H9 (cell line): ENCODE results near the gene NLGN4X. TPM values are rescaled to one million over a fixed set of nuclear protein-coding genes. Genes with fewer than 3 reads are reported as not detected.

Source experiments
- DNase-seq: peaks from one replicate; pipeline ENCODE4 v3.0.0-alpha.2; 2017
- H2AFZ ChIP-seq: one replicate; pipeline ENCODE4 v1.6.1; 2013; ENCODE audit warnings: mild to moderate bottlenecking, low read length, control low read depth, moderate library complexity
- H2AK5ac ChIP-seq: 2 replicates; pipeline ENCODE4 v1.6.1; 2013; ENCODE audit warnings: low read length, control low read depth, mixed read lengths; ENCODE audit not compliant: insufficient read length
- H2BK120ac ChIP-seq: one replicate; pipeline ENCODE4 v1.6.1; 2013; ENCODE audit warnings: low read depth, mild to moderate bottlenecking, low read length, control low read depth, inconsistent platforms; ENCODE audit not compliant: poor library complexity, severe bottlenecking
- H2BK12ac ChIP-seq: 2 replicates; pipeline ENCODE4 v1.6.1; 2013; ENCODE audit warnings: low read length, control low read depth, mixed read lengths, low read depth; ENCODE audit not compliant: insufficient read length
- H2BK15ac ChIP-seq: 2 replicates; pipeline ENCODE4 v1.6.1; 2013; ENCODE audit warnings: low read depth, low read length, control low read depth
- H2BK20ac ChIP-seq: one replicate; pipeline ENCODE4 v1.6.1; 2013; ENCODE audit warnings: low read depth, mild to moderate bottlenecking, low read length, control low read depth, inconsistent platforms; ENCODE audit not compliant: poor library complexity, severe bottlenecking
- H2BK5ac ChIP-seq: 2 replicates; pipeline ENCODE4 v1.6.1; 2013; ENCODE audit warnings: low read length, control low read depth, mixed read lengths; ENCODE audit not compliant: insufficient read length
- H3K14ac ChIP-seq: 2 replicates; pipeline ENCODE4 v1.6.1; 2013; ENCODE audit warnings: low read length, control low read depth; ENCODE audit not compliant: insufficient read depth
- H3K18ac ChIP-seq: 2 replicates; pipeline ENCODE4 v1.6.1; 2013; ENCODE audit warnings: low read depth, mild to moderate bottlenecking, mixed read lengths, low read length, control low read depth; ENCODE audit not compliant: insufficient read length
- H3K23ac ChIP-seq: 2 replicates; pipeline ENCODE4 v1.6.1; 2013; ENCODE audit warnings: low read length, control low read depth, mixed read lengths, low read depth; ENCODE audit not compliant: insufficient read length
- H3K23me2 ChIP-seq: 2 replicates; pipeline ENCODE4 v1.6.1; 2013; ENCODE audit warnings: low read depth, mild to moderate bottlenecking, mixed read lengths, low read length, control low read depth; ENCODE audit not compliant: insufficient read length, poor library complexity, severe bottlenecking
- H3K27ac ChIP-seq: 2 replicates; pipeline ENCODE4 v1.5.1; 2013; ENCODE audit warnings: low read length, control low read depth, mixed read lengths, low read depth; ENCODE audit not compliant: insufficient read length
- H3K27me3 ChIP-seq: 2 replicates; pipeline ENCODE4 v1.6.1; 2013; ENCODE audit warnings: low read length, control low read depth, inconsistent platforms; ENCODE audit not compliant: insufficient read depth
- H3K4ac ChIP-seq: 2 replicates; pipeline ENCODE4 v1.6.1; 2013; ENCODE audit warnings: low read depth, mild to moderate bottlenecking, control low read depth, inconsistent platforms, low read length, moderate library complexity
- H3K4me1 ChIP-seq: 2 replicates; pipeline ENCODE4 v1.6.1; 2013; ENCODE audit warnings: low read length, control low read depth, inconsistent platforms; ENCODE audit not compliant: insufficient read depth
- H3K4me2 ChIP-seq: 2 replicates; pipeline ENCODE4 v1.6.1; 2013; ENCODE audit warnings: low read length, control low read depth, mixed read lengths; ENCODE audit not compliant: insufficient read length, insufficient read depth
- H3K56ac ChIP-seq: 2 replicates; pipeline ENCODE4 v1.6.1; 2013; ENCODE audit warnings: low read depth, mild to moderate bottlenecking, mixed read lengths, low read length, control low read depth; ENCODE audit not compliant: insufficient read length
- H3K79me1 ChIP-seq: 2 replicates; pipeline ENCODE4 v1.6.1; 2013; ENCODE audit warnings: low read depth, mild to moderate bottlenecking, moderate library complexity, low read length, control low read depth, inconsistent platforms; ENCODE audit not compliant: insufficient read depth, poor library complexity, severe bottlenecking
- H3K79me2 ChIP-seq: 2 replicates; pipeline ENCODE4 v1.6.1; 2013; ENCODE audit warnings: low read length, control low read depth, inconsistent platforms; ENCODE audit not compliant: insufficient read depth
- H3K9ac ChIP-seq: 2 replicates; pipeline ENCODE4 v1.6.1; 2013; ENCODE audit warnings: low read length, control low read depth, mixed read lengths; ENCODE audit not compliant: insufficient read length; ENCODE audit errors: extremely low read depth
- H3K9me3 ChIP-seq: one replicate; pipeline ENCODE4 v1.6.1; 2013; ENCODE audit warnings: low read depth, low read length, inconsistent platforms; ENCODE audit not compliant: control insufficient read depth
- H3T11ph ChIP-seq: one replicate; pipeline ENCODE4 v1.6.1; 2013; ENCODE audit warnings: mild to moderate bottlenecking, low read length, control low read depth, inconsistent platforms
- H4K20me1 ChIP-seq: one replicate; pipeline ENCODE4 v1.6.1; 2013; ENCODE audit not compliant: control insufficient read depth, insufficient read length, insufficient read depth
- H4K5ac ChIP-seq: 2 replicates; pipeline ENCODE4 v1.6.1; 2013; ENCODE audit warnings: low read depth, mild to moderate bottlenecking, mixed read lengths, low read length, control low read depth; ENCODE audit not compliant: insufficient read length
- H4K8ac ChIP-seq: replicated peaks from 2 replicates; pipeline ENCODE4 v1.6.1; 2013; ENCODE audit warnings: low read length, control low read depth, mixed read lengths, low read depth; ENCODE audit not compliant: insufficient read length
- H4K91ac ChIP-seq: 2 replicates; pipeline ENCODE4 v1.6.1; 2013; ENCODE audit warnings: low read depth, mild to moderate bottlenecking, moderate library complexity, mixed read lengths, low read length, control low read depth; ENCODE audit not compliant: insufficient read length
- H3K27ac Mint-ChIP-seq, 3 experiments: 2 replicates in 2 of 3; 3 replicates in 1 of 3; pipeline ENCODE4 v1.8.0; 2020 to 2021; ENCODE audit warnings: mixed read lengths in 3 of 3, mild to moderate bottlenecking in 1 of 3, moderate library complexity in 1 of 3
- H3K27me3 Mint-ChIP-seq: 2 replicates; pipeline ENCODE4 v1.8.0; 2021; ENCODE audit warnings: low read depth, mild to moderate bottlenecking, moderate library complexity, mixed read lengths
- H3K36me3 Mint-ChIP-seq, 3 experiments: 2 replicates in 2 of 3; 3 replicates in 1 of 3; pipeline ENCODE4 v1.8.0; 2020 to 2021; ENCODE audit warnings: low read depth in 3 of 3, mixed read lengths in 3 of 3; ENCODE audit not compliant: insufficient read depth in 1 of 3
- H3K4me1 Mint-ChIP-seq, 2 experiments: 2 replicates each; pipeline ENCODE4 v1.8.0; 2020; ENCODE audit warnings: mixed read lengths in 2 of 2
- H3K4me3 Mint-ChIP-seq, 2 experiments: 2 replicates in 1 of 2; 3 replicates in 1 of 2; pipeline ENCODE4 v1.8.0; 2020 to 2021; ENCODE audit warnings: mild to moderate bottlenecking in 2 of 2, mixed read lengths in 2 of 2, moderate library complexity in 1 of 2
- H3K9me3 Mint-ChIP-seq, 2 experiments: 2 replicates in 1 of 2; 3 replicates in 1 of 2; pipeline ENCODE4 v1.8.0; 2020; ENCODE audit warnings: mild to moderate bottlenecking in 2 of 2, mixed read lengths in 2 of 2, moderate library complexity in 1 of 2
- CTCF ChIP-seq: fragments of 200-600 bp; sonication (generic); conservative IDR thresholded peaks from 3 replicates; pipeline ENCODE4 v1.8.0; 2021; ENCODE audit warnings: antibody characterized with exemption, mild to moderate bottlenecking
- WGBS: extraction: QIAGEN DNeasy Blood & Tissue Kit; methylation state at CpG from one replicate; pipeline ENCODE4 v1.1.7; 2013; ENCODE audit warnings: missing lambda C conversion rate, low lambda C conversion rate, mixed read lengths; ENCODE audit not compliant: insufficient read length; ENCODE audit errors: extremely low coverage; 5-methylcytosine and 5-hydroxymethylcytosine counted together
- total RNA-seq: library from RNA; stranded (reverse); gene quantifications from 2 replicates; pipeline ENCODE4 v1.2.1, GENCODE V29; 2021

The NLGN4X gene
- total RNA-seq, 1 experiment from 2014 or later = 111 TPM

- no peak overlapping the region for H3K18ac ChIP-seq
- no peak overlapping the region for H2AK5ac ChIP-seq
- peaks cover 0 to under 1% (median 0%) of the 10 kb centered on the region in 3 experiments; a peak in 1 of 7 replicates for H3K36me3 Mint-ChIP-seq
Observed at GRCh38 chrX:5957506-5957905, 271.2 kb downstream of the NLGN4X start.

More at GRCh38 chrX:5957506-5957905, 271.2 kb downstream of the NLGN4X start:
- H3K56ac ChIP-seq = no peak overlapping the region
- no CpG with 5 or more reads among the region's 3 CpGs for WGBS
- no peaks in the 10 kb centered on the region for H3K27me3 ChIP-seq
- H2BK20ac ChIP-seq = no peak overlapping the region
- H3K4me2 ChIP-seq = no peak overlapping the region
- no peak overlapping the region for H3K27ac Mint-ChIP-seq
- TF ChIP-seq CTCF = no peak
- H3K79me2 ChIP-seq = no peaks in the 10 kb centered on the region
- H3K23me2 ChIP-seq = no peaks in the 10 kb centered on the region
- H2BK120ac ChIP-seq = no peak overlapping the region
- no peak overlapping the region for H3T11ph ChIP-seq
- no peak overlapping the region for H3K9ac ChIP-seq
- no peaks in the 10 kb centered on the region for H3K9me3 ChIP-seq
- no peaks in the 10 kb centered on the region for H3K27me3 Mint-ChIP-seq
- H3K79me1 ChIP-seq = peaks cover 2% of the 10 kb centered on the region
- no peak for DNase-seq
- no peaks in the 10 kb centered on the region for H3K4me1 ChIP-seq
- H3K4me1 Mint-ChIP-seq = peaks cover 7 to 23% of the 10 kb centered on the region in 2 experiments
- H3K14ac ChIP-seq = no peak overlapping the region
- no peak overlapping the region for H2BK12ac ChIP-seq
- no peak overlapping the region for H4K8ac ChIP-seq
- H3K27ac ChIP-seq = no peak overlapping the region
- no peak overlapping the region for H3K4me3 Mint-ChIP-seq
- H2BK5ac ChIP-seq = no peak overlapping the region
- H4K5ac ChIP-seq = no peak overlapping the region
- H4K91ac ChIP-seq = no peak overlapping the region
- no peak overlapping the region for H2AFZ ChIP-seq
- H3K4ac ChIP-seq = no peak overlapping the region
- no peaks in the 10 kb centered on the region for H4K20me1 ChIP-seq
- H2BK15ac ChIP-seq = no peak overlapping the region
- H3K23ac ChIP-seq = no peak overlapping the region
- H3K9me3 Mint-ChIP-seq = no peaks in the 10 kb centered on the region
